GM12801 (cell line): ENCODE measurements around the gene BNIP3.

Experiments
- TF ChIP-seq, protein P1 (sequence below): IDR thresholded peaks from one replicate; pipeline ENCODE4 v1.5.1; 2011; ENCODE audit warnings: control low read depth; ENCODE audit not compliant: insufficient read length; ENCODE audit errors: extremely low read depth

Gene BNIP3

GRCh38 chr10:132009575-132009974 is 27.9 kb upstream of the BNIP3 start:
- TF ChIP-seq, protein P1, sequence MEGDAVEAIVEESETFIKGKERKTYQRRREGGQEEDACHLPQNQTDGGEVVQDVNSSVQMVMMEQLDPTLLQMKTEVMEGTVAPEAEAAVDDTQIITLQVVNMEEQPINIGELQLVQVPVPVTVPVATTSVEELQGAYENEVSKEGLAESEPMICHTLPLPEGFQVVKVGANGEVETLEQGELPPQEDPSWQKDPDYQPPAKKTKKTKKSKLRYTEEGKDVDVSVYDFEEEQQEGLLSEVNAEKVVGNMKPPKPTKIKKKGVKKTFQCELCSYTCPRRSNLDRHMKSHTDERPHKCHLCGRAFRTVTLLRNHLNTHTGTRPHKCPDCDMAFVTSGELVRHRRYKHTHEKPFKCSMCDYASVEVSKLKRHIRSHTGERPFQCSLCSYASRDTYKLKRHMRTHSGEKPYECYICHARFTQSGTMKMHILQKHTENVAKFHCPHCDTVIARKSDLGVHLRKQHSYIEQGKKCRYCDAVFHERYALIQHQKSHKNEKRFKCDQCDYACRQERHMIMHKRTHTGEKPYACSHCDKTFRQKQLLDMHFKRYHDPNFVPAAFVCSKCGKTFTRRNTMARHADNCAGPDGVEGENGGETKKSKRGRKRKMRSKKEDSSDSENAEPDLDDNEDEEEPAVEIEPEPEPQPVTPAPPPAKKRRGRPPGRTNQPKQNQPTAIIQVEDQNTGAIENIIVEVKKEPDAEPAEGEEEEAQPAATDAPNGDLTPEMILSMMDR = no peak

DNA sequence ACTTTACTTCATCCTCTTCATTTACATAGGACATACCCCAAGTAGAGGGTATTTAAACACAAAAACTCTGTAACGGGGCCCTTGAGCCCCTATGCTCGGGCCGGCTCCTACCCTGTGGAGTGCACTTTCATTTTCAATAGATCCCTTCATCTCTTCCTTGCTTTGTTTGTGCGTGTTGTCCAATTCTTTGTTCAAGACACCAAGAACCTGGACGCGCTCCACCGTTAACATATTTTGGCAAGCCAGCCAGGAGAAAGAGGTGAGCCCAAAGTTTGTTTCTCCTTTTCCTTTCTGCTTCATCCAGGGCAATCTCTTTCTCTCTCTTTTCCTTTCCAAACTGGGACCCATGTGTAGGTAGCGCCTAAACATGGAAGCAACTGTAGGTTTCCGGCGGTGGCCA is 26.0 kb upstream of the BNIP3 start:
- TF ChIP-seq, protein P1 = no peak

- TF ChIP-seq, protein P1 = no peak
Measured at GRCh38 chr10:132006966-132007365, 25.2 kb upstream of the BNIP3 start.

- TF ChIP-seq, protein P1 = no peak
Measured at GRCh38 chr10:132005147-132005546, 23.4 kb upstream of the BNIP3 start.

DNA sequence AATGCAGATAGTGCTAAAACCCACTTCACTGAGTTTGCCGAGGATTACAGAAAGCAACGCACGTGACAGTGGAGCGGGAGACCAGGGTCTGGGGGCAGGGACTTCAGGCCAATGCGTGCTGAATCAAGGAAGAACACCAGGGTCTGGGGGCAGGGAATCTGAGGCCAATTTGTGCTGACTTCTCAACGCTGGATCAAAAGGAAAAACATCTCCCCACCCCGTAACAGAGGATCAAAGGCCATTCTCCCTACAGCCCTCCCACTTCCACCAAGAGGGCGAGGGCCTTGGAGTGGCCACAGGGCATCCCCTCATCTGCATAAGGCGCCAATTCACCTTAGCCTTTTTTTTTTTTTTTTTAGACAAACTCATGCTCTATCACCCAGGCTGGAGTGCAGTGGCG is 22.3 kb upstream of the BNIP3 start:
- TF ChIP-seq, protein P1 = no peak

DNA sequence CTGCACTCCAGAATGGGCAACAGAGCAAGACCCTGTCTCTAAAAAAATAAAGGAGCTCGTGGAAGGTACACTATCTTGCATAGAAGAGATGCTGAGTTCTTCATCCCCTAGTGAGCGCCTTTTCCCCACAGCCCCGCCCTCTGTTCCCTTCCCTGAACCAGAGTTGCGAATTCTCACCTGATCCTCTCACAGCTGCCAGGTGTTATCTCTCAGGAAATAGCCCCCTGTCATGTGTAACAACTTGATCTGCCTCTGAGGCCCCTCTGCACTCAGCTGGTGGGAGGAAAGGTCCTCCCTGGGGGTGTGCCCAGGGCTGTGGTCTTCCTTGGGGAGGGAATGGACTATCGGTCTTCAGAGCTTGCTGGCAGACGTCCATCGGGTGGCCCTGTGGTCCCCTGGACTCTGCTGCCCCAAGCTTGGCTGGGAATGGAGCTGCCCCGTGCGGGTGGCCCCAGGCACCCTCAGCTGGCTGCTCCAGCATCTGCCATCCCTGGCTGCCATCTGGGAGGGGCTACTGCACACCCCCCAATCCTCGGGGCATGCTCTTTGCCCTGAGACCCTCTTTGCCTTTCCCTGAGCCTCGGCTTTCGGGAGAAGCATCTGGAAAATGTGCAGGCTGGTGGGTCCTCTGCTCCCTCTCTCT is 21.7 kb upstream of the BNIP3 start:
- TF ChIP-seq, protein P1 = no peak

- TF ChIP-seq, protein P1 = no peak
Measured at GRCh38 chr10:132002004-132002403, 20.3 kb upstream of the BNIP3 start.
